ENCODE results near the gene PODNL1.
"Not testable (repeated sequence)": the region's sequence is repeated elsewhere in the genome, so short reads cannot be mapped to it uniquely, and the experiment has no call there.

The PODNL1 gene

DNA sequence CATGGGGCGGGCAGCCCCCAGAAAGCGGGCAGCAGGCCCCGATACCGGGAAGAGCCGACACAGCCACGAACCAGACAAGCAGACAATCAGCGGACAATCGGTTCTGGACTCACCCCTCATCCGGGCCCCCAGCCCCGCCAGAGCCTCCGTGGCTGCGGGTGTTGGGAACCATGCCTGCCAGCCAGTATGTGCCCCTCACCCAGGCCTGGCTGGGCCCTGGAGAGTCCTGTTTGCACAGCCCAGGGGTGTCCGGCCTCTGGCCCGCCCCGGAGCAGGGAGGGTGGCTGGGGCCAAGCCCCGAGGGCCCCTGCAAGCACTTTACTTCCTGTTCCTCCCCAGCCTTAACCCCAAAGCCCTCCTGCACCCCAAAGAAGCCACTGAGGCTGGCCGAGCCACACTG, 7.8 kb downstream of the PODNL1 start:
- DNase-seq, result no peak

DNA sequence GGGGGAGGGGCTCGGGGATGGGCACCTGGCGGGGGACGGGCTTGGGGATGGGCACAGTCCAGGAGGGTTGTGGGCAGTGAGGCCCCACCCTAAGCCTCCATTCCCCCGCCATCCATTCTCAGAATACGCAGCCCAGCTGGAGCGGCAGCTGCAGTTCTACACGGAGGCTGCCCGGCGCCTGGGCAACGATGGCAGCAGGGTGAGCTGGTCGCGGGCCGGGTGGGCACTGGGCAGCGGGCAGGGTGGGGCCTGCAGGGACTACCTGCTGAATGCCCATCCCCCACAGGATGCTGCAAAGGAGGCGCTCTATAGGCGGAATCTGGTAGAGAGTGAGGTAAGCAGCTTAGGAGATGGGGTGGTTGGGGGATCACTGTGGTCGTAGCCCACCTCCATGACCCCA, 8.3 kb downstream of the PODNL1 start:
- no peak for DNase-seq

DNA sequence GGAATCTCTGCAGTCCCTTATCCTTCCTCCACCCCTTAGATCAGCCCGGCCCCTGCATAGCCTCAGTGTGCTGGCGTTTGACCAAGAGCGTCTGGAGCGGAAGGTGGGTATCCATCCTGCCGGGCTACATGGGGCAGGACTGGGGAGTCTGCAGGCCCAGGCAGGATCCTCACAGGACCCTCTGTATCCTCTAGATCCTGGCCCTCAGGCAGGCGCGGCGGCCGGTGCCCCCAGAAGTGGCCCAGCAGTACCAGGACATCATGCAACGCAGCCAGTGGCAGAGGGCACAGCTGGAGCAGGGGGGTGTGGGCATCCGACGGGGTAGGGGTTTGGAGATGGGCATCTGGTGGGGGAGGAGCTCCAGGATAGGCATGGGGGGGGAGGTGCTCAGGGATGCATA, 8.9 kb downstream of the PODNL1 start:
- DNase-seq, result no peak

DNA sequence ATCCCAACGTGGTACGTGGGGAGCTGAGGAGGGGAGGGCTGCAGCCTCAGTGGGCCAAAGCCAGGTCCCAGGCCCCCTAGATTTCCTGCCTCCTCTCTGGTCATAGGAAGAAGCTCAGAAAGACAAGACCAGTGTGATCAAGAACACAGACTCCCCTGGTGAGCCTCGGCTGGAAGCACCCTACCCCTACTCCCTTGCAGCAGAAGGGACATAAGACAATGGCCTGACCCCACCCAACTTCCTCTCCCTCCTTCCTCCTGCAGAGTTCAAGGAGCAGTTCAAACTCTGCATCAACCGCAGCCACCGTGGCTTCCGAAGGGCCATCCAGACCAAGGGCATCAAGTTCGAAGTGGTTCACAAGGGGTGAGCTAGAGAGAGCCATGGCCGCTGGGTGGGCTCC, 11.5 kb downstream of the PODNL1 start:
- DNase-seq, result no peak

DNA sequence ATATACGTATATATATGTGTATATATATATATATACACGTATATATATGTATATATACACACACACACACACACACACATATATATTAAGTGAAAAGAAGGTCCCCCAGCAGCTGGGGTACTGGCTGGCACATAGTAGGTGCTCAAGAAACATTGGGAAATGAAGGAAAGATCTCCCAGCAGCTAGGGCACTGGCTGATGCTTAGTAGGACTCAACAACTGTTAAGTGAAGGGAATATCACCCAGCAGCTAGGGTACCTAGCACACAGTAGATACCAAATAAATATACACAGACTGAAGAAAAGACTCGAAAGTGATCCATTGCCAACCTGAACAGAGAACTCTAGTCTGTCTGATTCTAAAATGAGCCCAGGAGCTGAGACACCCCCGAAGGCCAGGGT, 12.2 kb downstream of the PODNL1 start:
- no peak for DNase-seq

DNA sequence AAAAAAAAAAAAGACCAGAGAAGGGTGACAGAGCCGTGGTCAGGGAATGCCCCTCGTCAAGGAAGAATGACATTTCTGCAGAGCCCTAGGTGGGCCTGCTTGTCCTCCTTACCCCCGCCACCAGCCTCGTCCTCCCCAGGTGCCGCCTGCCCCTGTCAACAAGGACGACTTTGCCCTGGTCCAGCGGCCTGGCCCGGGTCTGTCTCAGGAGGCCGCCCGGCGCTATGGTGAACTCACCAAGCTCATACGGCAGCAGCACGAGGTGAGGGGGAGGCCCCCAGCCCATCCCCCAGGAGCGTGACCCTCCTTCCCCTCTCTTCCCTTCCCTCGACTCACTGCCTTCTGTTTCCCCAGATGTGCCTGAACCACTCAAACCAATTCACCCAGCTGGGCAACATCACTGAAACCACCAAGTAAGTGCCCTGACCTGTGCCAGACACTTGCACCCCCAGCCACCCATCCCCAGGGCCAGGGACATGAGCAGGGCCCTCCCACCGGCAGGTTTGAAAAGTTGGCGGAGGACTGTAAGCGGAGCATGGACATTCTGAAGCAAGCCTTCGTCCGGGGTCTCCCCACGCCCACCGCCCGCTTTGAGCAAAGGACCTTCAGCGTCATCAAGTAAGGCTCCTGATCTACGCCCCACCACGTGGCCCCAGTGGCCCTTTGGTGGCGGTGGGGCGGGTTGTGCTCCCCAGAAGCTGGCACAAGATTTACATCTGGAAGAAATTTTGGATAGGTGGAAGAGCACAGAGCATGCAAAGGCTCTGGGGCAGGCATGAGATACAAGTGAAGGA, 14.8 kb downstream of the PODNL1 start:
- no peak for DNase-seq

DNA sequence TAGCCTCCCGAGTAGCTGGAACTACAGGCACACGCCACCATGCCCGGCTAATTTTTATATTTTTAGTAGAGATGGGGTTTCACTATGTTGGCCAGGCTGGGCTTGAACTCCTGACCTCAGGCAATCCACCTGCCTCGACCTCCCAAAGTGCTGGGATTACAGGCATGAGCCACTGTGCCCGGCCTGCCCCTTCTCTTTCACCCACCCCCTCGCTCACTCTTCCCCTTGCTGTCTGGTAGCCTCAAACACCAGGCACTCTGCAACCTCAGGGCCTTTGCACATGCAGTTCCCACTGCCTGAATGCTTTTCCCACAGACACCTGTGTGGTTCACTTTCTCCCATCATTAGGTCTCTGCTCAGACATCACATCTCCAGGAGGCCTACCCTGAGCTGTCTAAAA, 16.1 kb downstream of the PODNL1 start:
- DNase-seq, result not testable (repeated sequence)

DNA sequence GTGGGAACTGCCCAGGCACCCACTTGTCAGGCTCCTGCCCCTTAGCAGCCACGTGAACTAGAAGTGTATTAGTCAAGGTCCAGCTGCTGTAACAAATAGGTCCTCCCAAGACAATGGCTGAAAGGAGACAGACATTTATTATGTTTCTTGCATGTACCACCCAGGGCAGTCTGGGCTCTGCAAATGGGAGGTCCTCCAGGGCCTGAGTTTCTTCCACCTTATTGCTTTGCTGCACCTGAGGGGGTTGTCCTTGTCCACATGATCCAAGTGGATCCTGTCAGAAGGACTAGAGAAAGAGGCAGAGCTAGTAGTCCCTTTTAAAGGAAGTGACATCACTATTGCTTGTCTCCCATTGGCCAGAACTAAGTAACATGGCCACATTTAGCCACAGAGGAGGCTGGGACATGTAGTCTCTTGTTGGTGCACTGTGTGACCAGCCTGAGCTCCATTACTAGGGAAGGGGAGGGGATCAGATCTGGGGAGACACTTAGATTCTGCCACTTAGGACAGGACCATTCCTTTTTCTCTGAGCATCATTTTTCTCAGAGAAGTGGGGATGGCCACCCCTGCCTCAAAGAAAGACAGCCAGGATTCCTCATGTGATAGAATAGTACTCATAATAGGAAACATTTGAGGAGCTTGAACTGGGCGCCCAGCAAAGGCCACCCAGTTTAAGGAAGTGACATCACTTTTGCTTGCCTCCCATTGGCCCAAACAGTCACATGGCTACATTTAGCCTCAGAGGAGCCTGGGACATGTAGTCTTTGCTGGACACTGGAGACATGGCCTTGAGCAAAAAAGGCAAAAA, 17.1 kb downstream of the PODNL1 start:
- peak in 18 of 56 donors; percentile 2 to 49 (median 20) for DNase-seq

DNA sequence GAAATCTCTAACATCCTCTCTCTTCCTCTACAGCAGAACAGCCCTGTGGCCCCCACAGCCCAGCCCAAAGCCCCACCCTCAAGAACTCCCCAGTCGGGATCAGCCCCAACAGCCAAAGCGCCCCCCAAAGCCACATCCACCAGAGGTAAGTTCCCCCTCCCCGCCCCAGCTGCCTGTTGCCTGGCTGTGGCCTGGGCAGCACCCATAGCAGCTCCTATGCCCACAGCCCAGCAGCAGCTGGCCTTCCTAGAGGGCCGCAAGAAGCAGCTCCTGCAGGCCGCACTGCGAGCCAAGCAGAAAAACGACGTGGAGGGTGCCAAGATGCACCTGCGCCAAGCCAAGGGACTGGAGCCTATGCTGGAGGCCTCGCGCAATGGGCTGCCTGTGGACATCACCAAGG, 17.7 kb downstream of the PODNL1 start:
- DNase-seq, result no peak

DNA sequence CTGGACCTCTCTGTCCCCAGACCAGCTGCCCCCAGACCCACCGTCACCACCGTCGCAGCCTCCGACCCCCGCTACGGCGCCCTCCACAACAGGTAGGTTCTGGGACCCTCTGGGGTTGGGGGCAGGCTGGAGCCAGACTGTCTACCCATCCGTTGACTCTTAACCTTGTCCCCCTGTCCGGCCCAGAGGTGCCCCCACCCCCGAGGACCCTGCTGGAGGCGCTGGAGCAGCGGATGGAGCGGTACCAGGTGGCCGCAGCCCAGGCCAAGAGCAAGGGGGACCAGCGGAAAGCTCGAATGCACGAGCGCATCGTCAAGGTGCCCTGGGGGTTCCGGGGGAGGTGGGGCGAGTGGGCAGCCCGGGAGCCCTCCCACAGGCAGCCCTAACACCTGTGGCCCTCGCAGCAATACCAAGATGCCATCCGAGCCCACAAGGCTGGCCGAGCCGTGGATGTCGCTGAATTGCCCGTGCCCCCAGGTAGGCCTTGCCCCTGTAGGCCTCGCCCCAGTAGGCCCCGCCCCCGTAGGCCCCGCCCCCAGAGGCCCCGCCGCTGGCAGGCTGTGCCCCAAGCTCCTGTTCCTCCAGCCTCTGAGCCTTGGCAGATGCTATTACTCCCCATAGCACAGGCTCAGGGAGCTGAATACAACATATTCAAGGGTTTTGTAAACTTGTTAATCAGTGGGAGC, 19.3 kb downstream of the PODNL1 start:
- no peak for DNase-seq

DNA sequence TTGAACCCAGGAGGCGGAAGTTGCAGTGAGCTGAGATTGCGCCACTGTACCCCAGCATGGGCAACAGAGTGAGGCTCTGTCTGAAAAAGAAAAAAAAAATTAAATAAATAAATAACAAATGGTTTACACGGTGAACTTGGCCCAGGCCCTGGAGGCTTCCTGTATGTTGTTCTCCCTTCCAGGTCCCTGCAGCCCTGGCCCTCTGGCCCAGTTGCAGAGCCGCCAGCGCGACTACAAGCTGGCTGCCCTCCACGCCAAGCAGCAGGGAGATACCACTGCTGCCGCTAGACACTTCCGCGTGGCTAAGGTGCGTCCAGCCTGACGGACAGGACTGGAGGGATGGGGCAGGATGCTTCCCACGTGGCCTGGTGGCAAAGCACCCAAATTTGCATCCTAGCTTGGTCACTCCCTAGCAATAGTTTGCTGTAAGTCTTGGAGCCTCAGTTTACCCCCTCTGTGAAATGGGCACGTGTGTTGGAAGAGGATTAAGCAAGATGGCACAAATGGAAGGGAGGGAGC, 20.3 kb downstream of the PODNL1 start:
- no peak for DNase-seq

DNA sequence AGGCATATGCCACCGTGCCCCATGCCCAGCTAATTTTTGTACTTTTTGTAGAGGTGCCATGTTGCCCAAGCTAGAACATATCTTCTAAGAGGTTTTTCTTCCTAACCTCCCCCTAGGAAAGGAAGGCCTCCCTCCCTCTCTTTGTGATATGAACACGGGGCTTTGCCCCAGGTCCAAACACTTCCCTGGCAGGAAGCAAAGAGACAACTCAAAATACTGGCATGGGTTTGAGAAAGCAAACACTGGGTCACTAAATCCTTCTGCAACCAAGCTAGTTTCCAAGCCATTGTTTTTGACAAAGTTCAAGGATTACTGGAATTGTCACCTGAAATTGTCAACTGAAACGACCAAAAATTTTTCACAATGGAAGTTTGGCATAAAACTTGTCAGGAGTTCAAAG, 23.4 kb downstream of the PODNL1 start:
- DNase-seq, result no peak

DNA sequence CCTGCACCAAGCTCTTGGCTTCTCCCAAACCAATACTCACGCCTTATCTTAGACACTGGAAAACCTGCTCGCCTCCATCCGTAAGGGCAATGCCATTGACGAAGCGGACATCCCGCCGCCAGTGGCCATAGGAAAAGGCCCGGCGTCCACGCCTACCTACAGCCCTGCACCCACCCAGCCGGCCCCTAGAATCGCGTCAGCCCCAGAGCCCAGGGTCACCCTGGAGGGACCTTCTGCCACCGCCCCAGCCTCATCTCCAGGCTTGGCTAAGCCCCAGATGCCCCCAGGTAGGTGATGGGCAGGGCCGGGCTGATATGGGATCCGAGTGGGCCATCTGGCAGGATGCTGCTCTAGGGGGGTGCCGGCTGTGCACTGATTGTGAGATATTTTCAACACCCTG, 24.9 kb downstream of the PODNL1 start:
- no peak for DNase-seq

DNA sequence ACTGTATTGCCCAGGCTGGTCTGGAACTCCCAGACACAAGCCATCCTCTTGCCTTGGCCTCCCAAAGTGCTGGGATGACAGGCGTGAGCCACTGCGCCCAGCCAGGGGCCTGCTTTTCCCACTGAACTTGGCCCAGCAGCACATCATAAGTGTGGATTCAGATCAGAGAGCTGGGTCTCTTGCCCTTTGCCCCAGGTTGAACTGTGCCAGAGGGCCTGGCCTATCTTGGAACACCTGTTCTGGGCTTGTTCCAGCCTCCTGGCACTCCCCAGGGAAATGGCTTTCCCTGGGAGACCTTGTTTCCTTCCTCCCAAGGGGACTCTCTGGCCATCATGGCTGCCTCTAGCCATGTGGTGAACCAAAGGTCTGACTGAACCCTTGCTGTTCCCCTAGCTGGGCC, 28.8 kb downstream of the PODNL1 start:
- DNase-seq, result no peak

DNA sequence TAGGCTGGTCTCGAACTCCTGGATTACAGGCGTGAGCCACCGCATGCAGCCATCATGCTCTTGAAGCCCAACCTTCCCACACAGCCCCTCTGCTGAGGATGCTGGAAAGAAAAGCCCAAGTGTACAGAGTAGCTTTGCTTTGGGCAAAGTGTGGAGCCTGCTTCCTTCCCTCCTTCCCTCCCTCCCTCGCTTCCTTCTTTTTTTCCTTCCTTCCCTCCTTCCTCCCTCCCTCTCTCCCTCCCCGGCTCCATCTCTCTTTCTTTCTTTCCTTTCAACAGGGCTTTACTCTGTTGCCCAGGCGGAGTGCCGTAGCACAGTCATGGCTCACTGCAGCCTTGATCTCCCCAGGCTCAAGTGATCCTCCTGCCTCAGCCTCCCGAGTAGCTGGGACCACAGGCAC, 29.5 kb downstream of the PODNL1 start:
- no peak for DNase-seq

DNA sequence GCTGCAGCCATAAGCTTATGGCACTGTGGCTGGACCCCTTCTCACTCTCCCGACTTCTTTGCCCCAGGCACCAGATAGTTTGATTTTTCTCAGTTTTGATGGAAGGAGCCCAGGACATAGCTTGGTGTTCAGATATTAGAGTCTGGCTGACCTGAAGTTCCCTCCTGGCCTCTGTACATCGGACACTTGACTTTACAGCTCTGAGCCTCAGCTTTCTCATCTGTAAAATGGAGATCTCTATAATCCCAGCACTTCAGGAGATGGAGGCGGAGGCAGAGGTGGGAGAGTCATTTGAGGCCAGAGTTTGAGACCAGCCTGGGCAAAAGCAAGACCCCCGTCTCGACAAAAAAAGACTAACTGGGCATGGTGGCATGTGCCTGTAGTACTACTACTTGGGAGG, 31.3 kb downstream of the PODNL1 start:
- DNase-seq, result no peak

DNA sequence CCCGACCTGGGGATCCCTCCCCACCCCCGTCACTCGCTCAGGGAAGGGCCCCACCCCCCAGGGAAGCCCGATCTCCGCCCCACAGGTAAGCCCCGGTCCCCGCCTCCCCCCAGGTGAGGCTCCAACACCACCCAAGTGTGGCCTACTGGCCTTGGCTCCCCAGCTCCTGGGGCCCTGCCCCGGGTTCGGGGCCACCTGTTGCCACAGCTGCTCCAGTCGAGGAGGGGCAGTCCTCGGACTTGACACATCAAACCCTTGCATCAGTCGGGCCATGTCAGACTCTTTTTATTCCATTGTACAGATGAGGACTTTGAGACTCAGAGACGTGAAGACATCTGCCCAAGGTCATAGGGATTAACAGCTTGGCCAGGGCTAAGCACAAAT, 31.7 kb downstream of the PODNL1 start:
- DNase-seq, result peak in 9 of 56 donors; percentile 14 to 48 (median 27)

DNA sequence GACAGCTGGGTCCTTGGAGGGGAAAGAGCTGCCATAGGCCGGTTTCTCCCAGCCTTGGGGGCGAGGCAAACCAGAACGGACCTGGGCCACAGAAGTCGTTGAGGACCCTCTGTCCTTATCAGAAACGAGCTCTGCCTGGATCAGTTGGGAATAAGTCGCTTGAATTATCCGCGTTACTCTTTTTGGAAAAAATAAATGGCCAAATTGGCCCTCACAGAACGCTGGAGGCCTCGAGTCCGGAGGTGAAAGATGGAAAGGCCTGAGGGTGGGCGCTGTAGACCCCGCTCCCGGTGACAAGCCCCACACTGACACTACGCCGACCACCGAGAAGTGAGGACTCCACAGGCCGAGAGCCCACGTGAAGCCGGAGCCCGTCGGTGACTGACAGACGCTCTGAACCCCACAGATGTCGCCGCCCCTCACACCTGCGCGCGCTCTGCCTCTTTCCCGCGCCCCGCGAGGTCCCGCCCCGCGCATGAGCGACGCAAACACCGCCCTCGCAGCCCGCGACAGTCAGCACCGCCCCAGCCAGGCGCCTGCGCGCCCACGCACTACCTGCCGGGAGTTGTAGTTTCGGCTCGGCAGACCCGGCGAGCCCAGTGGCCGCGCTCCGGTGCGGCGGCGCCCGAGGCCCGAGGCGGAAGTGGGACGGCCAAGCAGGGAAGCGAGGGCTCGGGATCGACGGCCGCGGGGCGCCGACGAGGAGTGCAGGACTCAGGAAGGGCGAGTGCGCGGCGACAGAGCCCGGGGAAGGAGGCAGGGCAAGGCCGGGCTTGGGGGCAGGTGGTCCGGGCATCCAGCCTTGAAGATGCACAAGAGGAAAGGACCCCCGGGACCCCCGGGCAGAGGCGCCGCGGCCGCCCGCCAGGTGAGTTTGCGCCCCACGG, 32.3 kb downstream of the PODNL1 start, which contains the start of the genes BRME1 and CC2D1A:
Gene BRME1 (minus strand): TSS at position 484 of the 887 bp plus-strand sequence. CDS start 1,225 bp downstream, outside the sequence.
Gene CC2D1A (plus strand): TSS at position 568 of the 887 bp plus-strand sequence. CDS start 241 bp downstream, at position 809.
- peak in 55 of 56 donors; percentile 53 to 95 (median 85) for DNase-seq

DNA sequence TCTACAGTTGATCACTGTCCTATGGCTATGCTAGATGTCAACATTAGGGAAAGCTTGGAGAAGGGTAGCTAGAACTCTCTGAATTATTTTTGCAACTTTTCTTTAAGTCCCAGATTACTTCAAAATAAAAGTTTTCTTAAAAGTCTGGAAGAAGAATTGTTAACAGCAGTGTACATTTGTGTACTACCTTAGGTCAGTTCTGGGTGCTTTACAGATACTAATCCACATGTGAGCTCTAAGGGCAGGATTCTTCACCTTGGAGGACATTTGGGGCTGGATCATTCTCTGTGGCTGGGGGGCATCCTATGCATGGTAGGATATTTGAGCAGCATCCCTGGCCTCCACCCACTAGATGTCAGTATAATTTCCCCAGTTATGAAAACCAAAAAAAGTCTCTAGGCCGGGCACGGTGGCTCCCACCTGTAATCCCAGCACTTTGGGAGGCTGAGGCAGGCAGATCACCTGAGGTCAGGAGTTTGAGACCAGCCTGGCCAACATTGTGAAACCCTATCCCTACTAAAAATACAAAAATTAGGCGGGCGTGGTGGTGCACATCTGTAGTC, 35.1 kb downstream of the PODNL1 start:
- DNase-seq, result no peak

DNA sequence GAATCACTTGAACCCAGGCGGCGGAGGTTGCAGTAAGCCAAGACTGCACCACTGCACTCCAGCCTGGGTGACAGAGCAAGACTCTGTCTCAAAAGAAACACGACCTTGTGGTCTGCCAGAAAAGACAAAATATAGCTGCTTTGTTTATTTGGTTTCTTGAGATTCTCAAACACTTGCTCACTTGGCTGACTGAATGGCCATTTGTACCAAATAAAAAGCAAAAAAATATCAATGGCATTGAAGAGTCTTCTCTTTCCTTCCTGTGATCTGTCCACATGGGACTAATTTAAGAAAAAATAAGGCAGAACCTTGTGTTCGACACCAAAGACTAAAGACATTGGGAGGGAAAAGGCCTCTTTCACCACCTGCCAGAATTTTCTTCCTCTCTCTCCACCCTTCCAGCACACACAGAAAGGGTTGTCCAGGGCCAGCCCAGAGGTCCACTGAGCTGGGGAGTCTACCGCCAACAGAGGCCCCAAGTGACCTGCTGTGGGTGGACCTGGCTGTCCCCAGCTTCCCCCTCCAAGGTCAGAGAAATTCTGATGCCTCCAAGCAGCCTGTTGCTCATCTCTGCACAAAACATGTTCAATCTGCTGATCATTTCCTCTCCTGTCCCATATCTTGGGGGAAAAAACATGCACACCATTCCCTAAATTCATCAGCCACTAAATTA, 38.2 kb downstream of the PODNL1 start:
- DNase-seq, result peak in 10 of 56 donors; percentile 1 to 29 (median 6)

Data from nucleus accumbens (tissue), 56 donors.